Activated T-helper 1 cell treated with anti-CD3 and anti-CD28 coated beads, Interleukin-12 subunit alpha, Interleukin-12 subunit beta, Interleukin-2, Interleukin-4 antibody, amounts not matched to agents 30 ng/mL and 10 ng/mL and 1 ng/mL, durations not matched to agents 14 hours and 24 hours and 36 hours (primary cell): Measurements from ENCODE around the gene SPEM2. TPM values are rescaled to one million over a fixed set of nuclear protein-coding genes. Genes with fewer than 3 reads are reported as not detected.

Source experiments
- DNase-seq: peaks from one replicate; pipeline ENCODE4 v3.0.0; 2021; ENCODE audit warnings: low spot score
- H3K27ac Mint-ChIP-seq: one replicate; pipeline ENCODE4 v1.8.0; 2021; ENCODE audit warnings: mild to moderate bottlenecking, mixed read lengths
- H3K27me3 Mint-ChIP-seq: one replicate; pipeline ENCODE4 v1.8.0; 2022; ENCODE audit warnings: mild to moderate bottlenecking, moderate library complexity, mixed read lengths; ENCODE audit not compliant: insufficient read depth
- H3K36me3 Mint-ChIP-seq: one replicate; pipeline ENCODE4 v1.8.0; 2021; ENCODE audit warnings: low read depth, mixed read lengths
- H3K4me1 Mint-ChIP-seq: one replicate; pipeline ENCODE4 v1.8.0; 2021; ENCODE audit warnings: low read depth, mixed read lengths
- H3K4me3 Mint-ChIP-seq: one replicate; pipeline ENCODE4 v1.8.0; 2021; ENCODE audit warnings: mild to moderate bottlenecking, moderate library complexity, mixed read lengths
- H3K9me3 Mint-ChIP-seq: one replicate; pipeline ENCODE4 v1.8.0; 2021; ENCODE audit warnings: mixed read lengths
- intact Hi-C: fragments of 100-400 bp; cut with micrococcal nuclease; formaldehyde crosslinking; loops from one replicate; pipeline ENCODE4 v1.15.1; 2024
- total RNA-seq: library from RNA; stranded (reverse); gene quantifications from 2 replicates; pipeline ENCODE4 v1.2.3, GENCODE V29; 2022

Gene SPEM2
- total RNA-seq, 1 donor from 2014 or later = not detected

DNA sequence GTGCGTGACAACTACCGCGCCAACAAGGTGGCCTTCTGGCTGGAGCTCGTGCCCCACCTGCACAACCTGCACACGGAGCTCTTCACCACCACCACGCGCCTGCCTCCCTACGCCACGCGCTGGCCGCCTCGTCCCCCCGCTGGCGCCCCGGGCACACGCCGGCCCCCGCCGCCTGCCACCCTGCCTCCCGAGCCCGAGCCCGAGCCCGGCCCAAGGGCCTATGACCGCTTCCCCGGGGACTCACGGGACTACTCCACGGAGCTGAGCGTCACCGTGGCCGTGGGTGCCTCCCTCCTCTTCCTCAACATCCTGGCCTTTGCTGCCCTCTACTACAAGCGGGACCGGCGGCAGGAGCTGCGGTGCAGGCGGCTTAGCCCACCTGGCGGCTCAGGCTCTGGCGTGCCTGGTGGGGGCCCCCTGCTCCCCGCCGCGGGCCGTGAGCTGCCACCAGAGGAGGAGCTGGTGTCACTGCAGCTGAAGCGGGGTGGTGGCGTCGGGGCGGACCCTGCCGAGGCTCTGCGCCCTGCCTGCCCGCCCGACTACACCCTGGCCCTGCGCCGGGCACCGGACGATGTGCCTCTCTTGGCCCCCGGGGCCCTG is 8.3 kb upstream of the SPEM2 start:
- H3K36me3 Mint-ChIP-seq = no peaks in the 10 kb centered on the region
- DNase-seq = no peak
- no peaks in the 10 kb centered on the region for H3K4me1 Mint-ChIP-seq
- peaks cover 3% of the 10 kb centered on the region for H3K27me3 Mint-ChIP-seq
- intact Hi-C loops = no loop called here
- H3K9me3 Mint-ChIP-seq = no peaks in the 10 kb centered on the region
- H3K4me3 Mint-ChIP-seq = no peak overlapping the region
- H3K27ac Mint-ChIP-seq = no peak overlapping the region

DNA sequence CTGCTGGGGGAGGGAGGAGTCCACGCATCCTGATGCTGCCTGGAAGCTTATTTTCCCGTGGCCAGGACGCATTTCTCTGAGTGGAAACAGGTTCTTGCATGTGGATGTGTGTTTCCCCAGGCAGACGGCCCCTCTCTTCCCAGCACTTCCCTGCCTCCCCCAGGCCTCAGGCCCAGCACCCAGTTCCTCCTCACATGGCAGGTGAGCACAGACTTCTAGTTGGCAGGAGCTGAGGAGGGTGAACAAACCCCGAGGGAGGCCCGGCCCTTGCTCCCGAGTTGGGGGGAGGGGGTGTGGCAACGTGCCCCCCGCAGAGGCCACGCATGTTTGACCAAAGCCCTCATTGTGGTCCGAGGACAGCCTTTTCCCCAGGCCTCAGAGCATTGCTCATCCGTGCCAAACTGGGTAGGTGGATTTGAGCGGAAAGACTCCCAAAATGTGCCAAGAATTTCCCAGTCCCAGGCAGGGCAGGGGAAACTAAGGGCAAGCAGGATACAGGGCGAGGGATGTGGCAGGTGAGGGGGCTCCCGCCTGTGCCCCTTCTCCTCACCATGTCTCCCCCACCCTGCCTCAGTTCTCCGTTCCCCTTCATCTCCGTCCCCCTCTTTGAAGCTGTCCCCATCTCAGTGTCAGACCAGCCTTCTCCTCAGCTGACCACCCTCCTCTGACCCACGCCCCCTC is 6.8 kb upstream of the SPEM2 start:
- no peak overlapping the region for H3K4me3 Mint-ChIP-seq
- intact Hi-C loops = no loop called here
- H3K4me1 Mint-ChIP-seq = no peaks in the 10 kb centered on the region
- H3K27ac Mint-ChIP-seq = no peak overlapping the region
- H3K36me3 Mint-ChIP-seq = no peaks in the 10 kb centered on the region
- no peaks in the 10 kb centered on the region for H3K27me3 Mint-ChIP-seq
- no peak for DNase-seq
- no peaks in the 10 kb centered on the region for H3K9me3 Mint-ChIP-seq

DNA sequence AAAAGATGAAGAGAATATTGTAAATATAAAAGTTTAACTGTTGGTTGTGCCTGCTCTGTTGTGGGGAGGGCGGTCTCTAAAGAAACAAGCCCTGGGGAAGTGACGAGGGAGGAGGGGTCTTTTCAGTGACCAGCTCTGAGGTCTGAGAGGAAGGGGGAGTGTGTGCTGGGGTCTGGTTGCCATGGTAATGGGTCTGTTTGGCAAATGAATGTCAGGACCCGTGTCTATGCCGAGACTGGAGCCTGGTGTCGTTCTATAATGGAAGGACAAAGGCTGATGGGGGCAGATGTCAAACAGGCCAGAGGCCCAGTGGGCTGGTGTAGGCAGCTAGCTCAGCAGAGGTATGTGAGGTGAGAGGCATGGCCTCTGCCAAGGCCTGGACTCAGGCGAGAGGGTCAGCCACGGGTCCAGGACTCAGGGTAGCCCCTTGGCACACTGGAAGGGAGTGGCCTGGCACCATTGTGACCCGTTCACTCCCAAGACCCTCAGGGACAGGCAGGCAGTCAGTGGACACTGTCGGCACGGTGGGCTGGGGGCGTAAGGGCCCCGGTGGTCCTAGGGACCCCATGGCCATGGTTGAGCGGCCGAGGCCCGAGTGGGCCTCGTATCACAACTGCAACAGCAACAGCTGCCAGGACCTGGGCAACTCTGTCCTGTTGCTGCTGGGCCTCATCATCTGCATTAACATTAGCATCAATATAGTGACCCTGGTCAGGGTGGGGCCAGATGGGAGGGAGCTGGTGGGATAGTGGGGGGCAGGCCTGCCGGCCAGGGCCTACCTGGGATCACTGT is 5.4 kb upstream of the SPEM2 start, which contains the start of gene SPEM1:
Gene SPEM1, plus strand, starts transcription at position 506 of the 792 bp plus-strand sequence. Its CDS starts 61 bp downstream, at position 567.
- Mint-ChIP-seq H3K36me3 (no peaks in the 10 kb centered on the region), H3K4me1 (no peaks in the 10 kb centered on the region)
- no peak for DNase-seq

DNA sequence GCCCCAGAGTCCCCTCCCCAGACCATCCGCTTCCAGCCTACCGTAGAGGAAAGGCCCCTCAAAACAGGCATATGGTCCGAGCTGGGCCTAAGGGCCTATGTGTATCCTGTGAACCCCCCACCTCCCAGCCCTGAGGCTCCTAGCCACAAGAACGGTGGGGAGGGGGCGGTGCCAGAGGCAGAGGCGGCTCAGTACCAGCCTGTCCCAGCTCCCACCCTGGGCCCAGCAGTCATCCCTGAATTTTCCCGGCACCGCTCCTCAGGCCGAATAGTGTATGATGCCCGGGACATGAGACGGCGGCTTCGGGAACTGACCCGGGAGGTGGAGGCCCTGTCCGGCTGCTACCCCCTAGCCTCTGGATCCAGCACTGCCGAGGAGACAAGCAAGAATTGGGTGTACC is 4.2 kb upstream of the SPEM2 start:
- no peaks in the 10 kb centered on the region for H3K9me3 Mint-ChIP-seq
- DNase-seq = no peak
- H3K27ac Mint-ChIP-seq = no peak overlapping the region
- H3K36me3 Mint-ChIP-seq = no peaks in the 10 kb centered on the region
- intact Hi-C loops = no loop called here
- no peak overlapping the region for H3K4me3 Mint-ChIP-seq
- H3K4me1 Mint-ChIP-seq = no peaks in the 10 kb centered on the region
- no peaks in the 10 kb centered on the region for H3K27me3 Mint-ChIP-seq

More for the DNA sequence above, 5.4 kb upstream of the SPEM2 start, which contains the start of gene SPEM1:
- Mint-ChIP-seq H3K27me3 (no peaks in the 10 kb centered on the region), H3K4me3 (no peak within 1 kb of the TSS), H3K27ac (no peak within 1 kb of the TSS), H3K9me3 (no peaks in the 10 kb centered on the region)
- intact Hi-C loops = no loop called here

DNA sequence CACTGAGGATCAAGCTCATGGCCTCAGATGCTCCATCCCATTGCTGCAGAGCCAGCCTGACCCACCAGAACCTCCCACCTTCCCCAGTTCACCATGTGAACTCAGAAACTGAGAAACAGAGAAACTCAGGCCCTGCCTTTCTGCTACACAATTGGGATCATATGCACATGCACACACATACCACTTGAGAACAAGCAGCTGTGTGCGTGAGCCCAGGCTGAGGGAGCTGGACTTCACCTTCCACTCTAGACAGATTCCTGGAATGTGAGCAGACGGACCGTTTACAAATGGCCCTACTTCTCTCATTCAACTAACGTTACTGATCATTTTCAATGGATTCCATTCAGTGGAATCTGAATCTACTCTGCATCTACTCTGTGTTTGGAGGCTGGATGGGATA is 1.7 kb upstream of the SPEM2 start:
- intact Hi-C loops = no loop called here
- Mint-ChIP-seq H3K4me1 (no peaks in the 10 kb centered on the region), H3K9me3 (no peaks in the 10 kb centered on the region), H3K4me3 (no peak overlapping the region), H3K27me3 (no peaks in the 10 kb centered on the region), H3K27ac (no peak overlapping the region), H3K36me3 (no peaks in the 10 kb centered on the region)
- DNase-seq = no peak

DNA sequence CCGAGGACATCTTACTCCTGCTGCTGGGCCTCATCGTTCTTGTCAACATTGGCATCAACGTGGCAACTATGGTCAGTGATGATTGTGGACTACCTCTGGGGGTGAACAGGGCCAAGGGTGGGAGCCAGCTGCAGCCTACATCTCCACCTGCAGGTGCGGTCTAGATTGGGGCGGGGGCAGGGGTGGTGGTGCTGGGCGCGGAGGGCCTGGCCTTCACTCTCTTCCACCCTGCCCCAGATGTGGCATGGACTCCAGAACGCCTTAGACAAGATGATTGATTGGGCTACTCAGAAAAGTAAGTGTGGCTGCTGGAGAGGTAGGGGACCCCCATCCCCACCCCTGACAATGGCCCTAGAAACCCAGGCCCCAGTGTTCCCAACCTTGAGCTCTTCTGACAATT is 340 bp downstream of the SPEM2 start:
- DNase-seq = no peak
- no peaks in the 10 kb centered on the region for H3K9me3 Mint-ChIP-seq
- no peaks in the 10 kb centered on the region for H3K27me3 Mint-ChIP-seq
- H3K4me3 Mint-ChIP-seq = no peak overlapping the region
- intact Hi-C loops = no loop called here
- no peaks in the 10 kb centered on the region for H3K4me1 Mint-ChIP-seq
- no peaks in the 10 kb centered on the region for H3K36me3 Mint-ChIP-seq
- no peak overlapping the region for H3K27ac Mint-ChIP-seq

DNA sequence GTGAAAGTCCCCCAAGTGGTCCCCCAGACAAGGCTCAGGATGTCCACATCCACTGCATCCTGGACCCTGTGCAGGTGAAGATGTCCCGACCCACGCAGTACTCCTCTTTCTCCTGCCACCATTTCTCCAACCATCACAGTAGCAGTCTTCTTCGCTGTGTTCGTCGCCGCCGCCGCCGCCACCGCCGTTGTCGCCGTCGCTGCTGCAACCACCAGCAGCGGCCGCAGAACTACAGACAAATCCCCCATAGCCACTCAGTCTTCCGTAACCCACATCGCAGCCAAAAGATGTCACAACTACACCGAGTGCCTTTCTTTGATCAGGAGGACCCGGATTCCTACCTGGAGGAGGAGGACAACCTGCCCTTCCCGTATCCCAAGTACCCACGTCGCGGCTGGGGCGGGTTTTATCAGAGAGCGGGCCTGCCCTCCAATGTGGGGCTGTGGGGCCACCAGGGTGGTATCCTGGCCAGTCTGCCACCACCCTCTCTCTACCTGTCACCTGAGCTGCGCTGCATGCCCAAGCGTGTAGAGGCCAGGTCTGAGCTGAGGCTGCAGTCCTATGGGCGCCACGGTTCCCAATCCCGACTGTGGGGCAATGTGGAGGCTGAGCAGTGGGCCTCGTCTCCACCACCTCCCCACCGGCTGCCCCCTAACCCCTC is 917 bp downstream of the SPEM2 start:
- no peak overlapping the region for H3K4me3 Mint-ChIP-seq
- H3K4me1 Mint-ChIP-seq = no peaks in the 10 kb centered on the region
- intact Hi-C loops = no loop called here
- no peaks in the 10 kb centered on the region for H3K9me3 Mint-ChIP-seq
- H3K27ac Mint-ChIP-seq = no peak overlapping the region
- DNase-seq = no peak
- no peaks in the 10 kb centered on the region for H3K36me3 Mint-ChIP-seq
- no peaks in the 10 kb centered on the region for H3K27me3 Mint-ChIP-seq

DNA sequence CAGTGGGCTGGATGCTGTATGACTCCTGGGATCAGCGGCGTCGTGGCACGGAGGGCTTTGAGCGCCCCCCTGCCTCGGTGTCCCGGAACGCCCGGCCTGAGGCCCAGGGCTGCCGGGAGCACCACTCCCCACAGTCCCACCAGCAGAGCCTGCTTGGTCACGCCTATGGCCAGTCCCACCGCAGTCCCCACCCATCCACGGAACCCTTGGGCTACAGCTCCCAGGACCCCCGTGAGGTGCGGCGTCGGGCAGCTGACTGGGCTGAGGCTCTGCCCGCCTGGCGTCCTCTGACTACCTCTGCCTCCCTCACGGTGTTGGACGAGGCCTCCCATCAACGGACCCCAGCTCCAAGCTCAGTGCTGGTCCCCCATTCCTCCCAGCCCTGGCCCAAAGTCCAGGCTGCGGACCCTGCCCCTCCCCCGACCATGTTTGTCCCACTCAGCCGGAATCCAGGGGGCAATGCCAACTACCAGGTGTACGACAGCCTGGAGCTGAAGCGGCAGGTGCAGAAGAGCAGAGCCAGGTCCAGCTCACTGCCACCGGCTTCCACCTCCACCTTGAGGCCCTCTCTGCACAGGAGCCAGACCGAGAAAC is 1.6 kb downstream of the SPEM2 start:
- Mint-ChIP-seq H3K4me3 (no peak overlapping the region), H3K4me1 (no peaks in the 10 kb centered on the region), H3K36me3 (no peaks in the 10 kb centered on the region), H3K9me3 (no peaks in the 10 kb centered on the region), H3K27me3 (no peaks in the 10 kb centered on the region), H3K27ac (no peak overlapping the region)
- intact Hi-C loops = no loop called here
- no peak for DNase-seq

DNA sequence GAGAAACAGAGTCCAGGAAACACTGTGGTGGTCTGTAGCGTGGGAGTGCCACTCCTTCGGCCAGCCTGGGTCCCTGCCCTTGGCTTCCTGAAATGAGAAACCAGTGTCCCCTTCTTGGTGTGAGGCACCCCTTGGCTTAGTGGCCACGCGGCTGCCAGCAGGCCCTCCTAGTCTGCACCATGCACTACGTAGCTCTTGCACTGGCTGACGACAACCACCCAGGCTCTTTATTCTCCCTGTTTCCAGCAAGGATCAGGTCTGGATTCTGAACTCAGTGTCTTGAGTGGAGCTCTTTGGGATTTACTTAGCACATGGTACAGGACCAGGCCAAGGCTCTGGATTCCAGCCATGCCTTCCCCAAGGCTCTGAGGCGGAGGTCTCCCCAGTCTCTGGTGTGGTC is 2.1 kb downstream of the SPEM2 start:
- Mint-ChIP-seq H3K4me3 (no peak overlapping the region), H3K27me3 (no peaks in the 10 kb centered on the region), H3K9me3 (no peaks in the 10 kb centered on the region), H3K27ac (no peak overlapping the region), H3K4me1 (no peaks in the 10 kb centered on the region), H3K36me3 (no peaks in the 10 kb centered on the region)
- no peak for DNase-seq
- intact Hi-C loops = no loop called here

DNA sequence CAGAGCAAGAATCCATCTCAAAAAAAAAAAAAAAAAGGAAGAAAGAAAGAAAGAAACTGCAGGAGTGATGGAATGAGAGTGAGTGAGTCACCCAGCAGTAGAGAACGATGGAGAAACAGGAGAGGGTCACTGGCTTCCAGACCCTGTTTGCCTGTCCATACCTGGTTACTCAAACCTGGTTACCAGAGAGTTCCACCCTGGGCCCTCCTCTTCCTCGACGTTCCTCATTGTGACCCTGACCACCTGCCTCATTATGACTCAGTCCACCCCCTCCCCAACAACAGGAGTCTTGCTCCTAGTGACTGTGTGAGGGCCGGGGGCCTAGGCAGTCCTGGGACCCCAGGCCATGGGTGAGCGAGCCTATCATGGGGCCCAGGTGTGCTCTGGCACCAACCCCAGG is 3.1 kb downstream of the SPEM2 start, which contains the start of gene SPEM3:
Gene SPEM3, plus strand, starts transcription at position 301 of the 400 bp plus-strand sequence. Its CDS starts 46 bp downstream, at position 347.
- Mint-ChIP-seq H3K27me3 (no peaks in the 10 kb centered on the region), H3K9me3 (no peaks in the 10 kb centered on the region), H3K36me3 (no peaks in the 10 kb centered on the region), H3K27ac (no peak within 1 kb of the TSS), H3K4me1 (no peaks in the 10 kb centered on the region), H3K4me3 (no peak within 1 kb of the TSS)
- DNase-seq = no peak
- intact Hi-C loops = no loop called here

DNA sequence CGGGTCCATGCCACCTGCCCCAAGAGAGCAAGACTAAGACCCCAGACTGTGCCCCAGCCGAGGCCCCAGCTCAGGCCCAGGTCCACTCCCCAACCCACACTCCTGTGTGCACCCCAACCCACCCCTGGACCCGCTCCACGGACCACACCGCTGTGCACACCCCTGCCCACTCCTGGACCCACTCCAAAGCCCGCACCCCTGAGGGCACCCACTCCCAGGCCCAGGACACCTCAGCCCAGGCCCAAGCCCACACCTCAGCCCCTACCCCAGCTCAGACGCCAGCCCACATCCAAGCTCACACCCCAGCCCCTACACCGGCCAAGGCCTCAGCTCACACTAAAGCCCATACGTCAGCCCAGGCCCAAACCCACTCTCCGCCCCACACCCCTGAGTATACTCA is 4.3 kb downstream of the SPEM2 start:
- intact Hi-C loops = no loop called here
- H3K9me3 Mint-ChIP-seq = no peaks in the 10 kb centered on the region

DNA sequence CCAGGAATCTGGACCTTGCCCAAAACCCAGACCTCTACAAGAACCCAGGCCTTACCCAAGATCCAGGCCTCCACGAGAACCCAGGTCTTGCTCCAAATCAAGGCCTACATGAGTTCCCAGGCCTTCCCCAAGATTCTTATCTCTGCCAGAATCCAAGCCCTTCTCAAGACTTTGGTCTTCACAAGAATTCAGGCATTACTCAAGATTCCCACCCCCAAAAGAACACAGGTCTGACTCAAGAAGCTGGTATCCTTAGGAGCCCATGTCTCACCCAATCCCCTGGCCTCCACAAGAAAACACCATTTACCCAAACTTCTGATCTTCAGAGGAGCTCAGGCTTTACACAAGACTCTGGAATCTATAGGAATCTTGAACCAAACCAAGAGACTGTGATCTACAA is 5.8 kb downstream of the SPEM2 start:
- H3K36me3 Mint-ChIP-seq = no peaks in the 10 kb centered on the region
- no peak for DNase-seq
- H3K27ac Mint-ChIP-seq = no peak overlapping the region
- H3K4me3 Mint-ChIP-seq = no peak overlapping the region
- H3K9me3 Mint-ChIP-seq = no peaks in the 10 kb centered on the region
- H3K27me3 Mint-ChIP-seq = no peaks in the 10 kb centered on the region
- peaks cover 8% of the 10 kb centered on the region for H3K4me1 Mint-ChIP-seq
- intact Hi-C loops = no loop called here

More for the DNA sequence above, 4.3 kb downstream of the SPEM2 start:
- H3K27me3 Mint-ChIP-seq = no peaks in the 10 kb centered on the region
- no peaks in the 10 kb centered on the region for H3K36me3 Mint-ChIP-seq
- no peaks in the 10 kb centered on the region for H3K4me1 Mint-ChIP-seq
- H3K4me3 Mint-ChIP-seq = no peak overlapping the region
- H3K27ac Mint-ChIP-seq = no peak overlapping the region
- no peak for DNase-seq
